ENCODE data around the gene PSMA8.
"Not testable (repeated sequence)": the region's sequence is repeated elsewhere in the genome, so short reads cannot be mapped to it uniquely, and the experiment has no call there.

Gene PSMA8

DNA sequence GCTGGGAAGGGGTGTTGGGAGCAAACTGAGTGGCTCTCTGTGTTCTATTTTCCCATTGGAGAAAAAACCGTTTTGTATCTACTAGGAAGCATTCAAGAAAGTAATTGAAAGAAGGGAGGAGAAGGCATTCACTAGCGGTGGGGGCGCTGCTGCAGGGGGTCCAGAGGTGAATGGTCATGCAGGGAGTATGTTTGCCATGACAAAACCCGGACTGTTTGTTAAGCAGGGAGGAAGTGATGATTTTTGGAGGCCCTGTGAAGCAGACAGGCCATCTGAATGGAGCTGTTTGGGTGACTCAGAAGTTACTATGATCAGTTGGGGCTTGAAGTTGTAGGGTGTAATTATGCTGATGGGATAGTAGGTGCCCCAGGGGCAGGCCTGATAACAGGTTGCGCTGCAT is 99.5 kb downstream of the PSMA8 start:
- no peak for DNase-seq (ENCODE audit: low read depth in 2 of 2)

DNA sequence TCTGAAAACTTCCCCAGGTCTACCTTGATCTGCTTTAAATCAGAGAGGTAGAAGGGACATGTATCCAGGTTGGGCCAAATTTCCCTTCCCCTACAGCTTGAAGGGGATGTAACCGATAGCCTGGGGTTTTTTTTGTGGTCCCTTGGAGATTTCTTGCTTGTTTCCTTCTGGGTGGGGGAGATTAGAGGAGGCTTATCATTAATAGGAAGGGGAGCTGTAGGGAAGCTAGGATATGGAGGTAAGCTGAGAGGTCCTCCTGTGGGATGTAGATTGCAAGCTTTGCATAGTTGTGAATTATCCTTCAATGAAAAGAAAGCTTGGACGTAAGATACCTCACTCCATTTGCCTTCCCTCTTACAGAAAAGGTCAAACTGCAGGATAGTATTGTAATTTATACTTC is 103.7 kb downstream of the PSMA8 start:
- DNase-seq (ENCODE audit: low read depth in 2 of 2): not testable (repeated sequence)

DNA sequence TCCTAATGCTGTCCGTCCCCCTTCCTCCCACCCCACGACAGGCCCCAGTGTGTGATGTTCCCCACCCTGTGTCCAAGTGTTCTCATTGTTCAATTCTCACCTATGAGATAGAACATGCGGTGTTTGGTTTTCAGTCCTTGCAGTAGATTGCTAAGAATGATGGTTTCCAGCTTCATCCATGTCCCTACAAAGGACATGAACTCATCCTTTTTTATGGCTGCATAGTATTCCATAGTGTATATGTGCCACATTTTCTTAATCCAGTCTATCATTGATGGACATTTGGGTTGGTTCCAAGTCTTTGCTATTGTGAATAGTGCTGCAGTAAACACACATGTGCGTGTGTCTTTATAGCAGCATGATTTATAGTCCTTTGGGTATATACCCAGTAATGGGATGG is 105.0 kb downstream of the PSMA8 start:
- DNase-seq (ENCODE audit: low read depth in 2 of 2): not testable (repeated sequence)

DNA sequence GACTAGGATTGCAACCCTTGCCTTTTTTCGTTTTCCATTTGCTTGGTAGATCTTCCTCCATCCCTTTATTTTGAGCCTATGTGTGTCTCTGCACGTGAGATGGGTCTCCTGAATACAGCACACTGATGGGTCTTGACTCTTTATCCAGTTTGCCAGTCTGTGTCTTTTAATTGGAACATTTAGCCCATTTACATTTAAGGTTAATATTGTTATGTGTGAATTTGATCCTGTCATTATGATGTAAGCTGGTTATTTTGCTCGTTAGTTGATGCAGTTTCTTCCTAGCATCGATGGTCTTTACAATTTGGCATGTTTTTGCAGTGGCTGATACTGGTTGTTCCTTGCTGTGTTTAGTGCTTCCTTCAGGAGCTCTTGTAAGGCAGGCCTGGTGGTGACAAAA is 108.7 kb downstream of the PSMA8 start:
- not testable (repeated sequence) for DNase-seq (ENCODE audit: low read depth in 2 of 2)

Data from stimulated activated CD8-positive, alpha-beta memory T cell treated with anti-CD3 and anti-CD28 coated beads, Interleukin-15, amount 100 ng/mL, for 48 hours (primary cell).